HS-5 (cell line): ENCODE data around the gene AP3M1.
"Not testable (repeated sequence)": the region's sequence is repeated elsewhere in the genome, so short reads cannot be mapped to it uniquely, and the experiment has no call there.

Experiments used
- DNase-seq: peaks from one replicate; pipeline ENCODE4 v3.0.0-alpha.2; 2012; ENCODE audit warnings: low read depth

AP3M1 gene, protein sequence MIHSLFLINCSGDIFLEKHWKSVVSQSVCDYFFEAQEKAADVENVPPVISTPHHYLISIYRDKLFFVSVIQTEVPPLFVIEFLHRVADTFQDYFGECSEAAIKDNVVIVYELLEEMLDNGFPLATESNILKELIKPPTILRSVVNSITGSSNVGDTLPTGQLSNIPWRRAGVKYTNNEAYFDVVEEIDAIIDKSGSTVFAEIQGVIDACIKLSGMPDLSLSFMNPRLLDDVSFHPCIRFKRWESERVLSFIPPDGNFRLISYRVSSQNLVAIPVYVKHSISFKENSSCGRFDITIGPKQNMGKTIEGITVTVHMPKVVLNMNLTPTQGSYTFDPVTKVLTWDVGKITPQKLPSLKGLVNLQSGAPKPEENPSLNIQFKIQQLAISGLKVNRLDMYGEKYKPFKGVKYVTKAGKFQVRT

DNA sequence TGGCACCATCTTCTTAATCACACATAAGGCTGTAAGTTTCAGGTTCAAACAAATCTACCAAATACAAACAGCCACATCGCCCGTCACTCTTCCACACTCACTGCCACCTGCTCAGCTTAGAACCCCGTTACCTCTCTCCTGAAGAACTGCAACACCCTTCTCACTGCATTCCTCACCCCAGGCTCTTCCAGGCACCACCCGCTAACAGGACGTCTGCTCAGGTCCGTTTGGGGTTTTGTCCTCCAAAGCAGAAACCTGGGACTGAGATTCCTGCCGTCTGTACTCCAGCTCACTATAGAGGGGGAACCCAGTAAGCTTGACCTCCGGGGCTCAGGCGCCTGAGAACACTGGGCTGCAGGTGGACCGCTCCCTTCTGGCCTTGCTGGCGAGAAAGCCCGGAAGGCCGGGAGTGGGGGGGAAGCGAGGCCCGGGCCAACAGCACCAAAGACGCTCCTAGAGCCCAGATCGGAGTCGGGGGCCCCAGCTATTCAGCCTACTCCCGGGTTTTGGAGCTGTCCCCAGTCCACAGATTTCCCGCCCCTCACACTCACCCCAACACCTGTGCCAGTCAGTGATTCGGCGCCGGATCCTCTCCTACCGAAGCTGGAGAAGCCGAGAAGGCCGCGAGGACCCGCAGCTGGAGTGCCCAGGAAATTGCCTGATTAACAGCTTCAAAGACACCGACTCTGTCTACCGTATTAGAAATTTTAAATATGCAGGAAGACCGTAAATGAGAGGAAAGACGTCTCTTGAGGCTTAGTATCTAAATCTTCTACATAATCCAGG lies at the start of gene AP3M1:
AP3M1 (minus strand) TSS at position 625 of the 786 bp plus-strand sequence. CDS start 12,449 bp downstream, outside the sequence.
- DNase-seq = no peak

DNA sequence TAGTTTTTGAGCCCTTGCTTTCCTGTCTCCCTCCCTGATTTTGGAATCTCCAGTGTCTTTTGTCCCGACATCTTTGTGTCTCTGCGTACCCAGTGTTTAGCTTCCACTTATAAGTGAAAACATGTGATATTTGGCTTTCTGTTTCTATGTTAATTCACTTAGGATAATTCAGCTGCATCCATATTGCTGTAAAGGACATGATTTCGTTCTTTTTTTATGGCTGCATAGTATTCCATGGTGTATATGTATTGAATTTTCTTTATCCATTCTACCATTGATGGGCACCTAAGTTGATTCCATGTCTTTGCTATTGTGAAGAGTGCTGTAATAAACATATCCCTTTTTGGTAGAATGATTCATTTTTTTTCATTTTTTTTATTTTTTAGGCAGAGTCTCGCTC lies 48.7 kb upstream of the AP3M1 start:
- DNase-seq = no peak

DNA sequence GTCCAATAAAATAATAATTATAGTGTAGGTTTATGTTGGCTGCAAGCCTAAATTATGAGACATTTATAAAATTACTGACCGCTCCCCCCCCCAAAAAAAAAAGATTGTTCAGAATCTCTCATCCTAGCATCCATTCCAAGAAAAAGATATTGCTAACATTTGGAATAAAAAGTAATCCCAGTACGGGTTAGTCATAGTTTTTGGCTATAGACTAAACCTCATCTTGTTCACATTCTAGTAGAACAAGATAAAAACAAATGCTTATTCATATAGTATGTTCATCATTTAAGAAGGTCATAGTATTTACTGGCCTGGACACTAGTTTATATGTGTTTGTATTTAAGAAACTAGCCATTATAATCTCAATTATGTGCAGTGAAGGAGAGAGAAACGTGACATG lies 44.4 kb upstream of the AP3M1 start:
- no peak for DNase-seq

DNA sequence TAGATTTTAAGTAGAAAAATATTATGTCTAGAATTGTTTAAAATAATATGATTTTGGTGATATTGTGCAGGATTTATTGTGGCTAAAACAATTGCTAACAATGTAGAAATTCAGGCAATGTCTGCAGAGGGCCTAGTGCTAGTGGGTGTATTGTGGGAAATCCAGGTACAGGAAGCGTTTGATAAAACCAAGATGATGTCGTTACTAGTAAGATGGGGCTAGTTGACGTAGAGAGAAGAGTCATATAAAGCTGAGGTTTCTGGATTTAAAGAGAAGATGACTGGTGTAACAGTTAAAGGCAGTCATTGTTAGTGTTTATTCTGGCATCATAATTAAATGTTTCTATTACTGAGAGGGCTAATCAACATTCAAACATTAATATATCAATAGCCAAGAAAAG lies 43.9 kb upstream of the AP3M1 start:
- DNase-seq = no peak

DNA sequence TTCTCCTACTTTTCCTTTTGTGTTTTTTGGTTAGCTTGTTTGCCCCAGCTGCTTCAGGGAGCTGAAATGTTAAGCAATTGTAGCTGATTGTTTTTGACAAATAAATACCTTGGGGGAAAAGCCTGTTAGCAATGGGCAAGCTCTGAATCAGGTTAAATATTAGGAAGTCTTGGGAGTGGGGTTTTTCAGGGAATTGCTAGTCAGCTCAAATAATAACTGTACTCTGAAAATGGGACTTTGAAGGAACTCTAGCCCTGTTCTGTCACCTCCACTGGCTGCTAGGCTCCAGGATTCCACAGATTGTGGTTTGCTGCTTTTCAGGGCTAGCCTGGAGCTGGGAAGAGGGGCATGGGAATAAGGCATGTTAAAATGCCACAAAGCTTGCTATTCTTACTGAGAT lies 39.9 kb upstream of the AP3M1 start:
- no peak for DNase-seq

DNA sequence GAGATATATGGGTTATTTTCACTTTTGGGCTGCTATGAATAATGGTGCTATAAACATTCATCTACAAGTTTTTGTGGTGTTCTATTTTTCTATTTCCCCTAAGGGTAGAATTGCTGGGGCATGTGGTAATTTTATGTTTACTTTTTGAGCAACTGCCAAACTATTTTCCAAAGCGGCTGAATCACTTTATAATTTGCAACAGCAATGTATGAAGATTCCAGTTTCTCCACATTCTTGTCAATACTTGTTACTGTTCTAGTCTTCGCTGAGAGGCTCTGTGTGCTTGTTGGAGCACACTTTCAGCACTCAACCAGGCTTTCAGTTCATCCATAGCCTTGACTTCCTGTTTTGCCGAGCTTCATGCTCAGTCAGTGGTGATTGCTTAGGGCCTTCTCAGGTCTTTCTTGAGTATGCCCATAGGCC lies 39.4 kb upstream of the AP3M1 start:
- DNase-seq = peak; percentile 91

DNA sequence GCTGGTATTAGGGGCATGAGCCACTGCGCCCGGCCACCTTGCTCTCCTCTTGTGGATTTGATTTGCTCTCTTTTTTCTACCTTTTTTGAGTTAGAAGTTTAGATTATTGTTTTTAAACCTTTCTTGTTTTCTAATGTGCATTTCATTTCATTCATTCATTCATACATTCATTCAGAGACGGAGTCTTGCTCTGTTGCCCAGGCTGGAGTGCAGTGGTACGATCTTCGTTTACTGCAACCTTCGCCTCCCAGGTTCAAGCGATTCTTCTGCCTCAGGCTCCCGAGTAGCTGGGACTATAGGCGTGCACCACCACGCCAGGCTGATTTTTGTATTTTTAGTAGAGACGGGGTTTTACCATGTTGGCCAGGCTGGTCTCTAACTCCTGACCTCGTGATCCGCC lies 38.0 kb upstream of the AP3M1 start:
- not testable (repeated sequence) for DNase-seq

DNA sequence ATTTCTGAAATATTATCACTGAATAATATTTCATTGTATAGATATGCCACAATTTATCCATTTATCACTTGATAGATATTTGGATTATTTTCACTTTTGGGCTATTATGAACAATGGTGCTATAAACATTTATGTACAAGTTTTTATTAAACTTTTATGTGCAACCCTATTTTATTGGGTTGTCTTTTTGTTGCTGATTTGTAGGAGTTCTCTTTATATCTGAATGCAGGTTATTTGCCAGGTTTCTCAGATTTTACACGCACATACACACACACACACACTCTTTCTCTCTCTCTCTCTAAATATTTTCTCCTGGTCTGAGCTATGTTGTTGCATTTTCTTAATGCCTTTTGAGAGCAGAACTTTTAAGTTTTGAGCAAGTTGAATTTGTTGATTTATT lies 36.6 kb upstream of the AP3M1 start:
- DNase-seq = no peak

DNA sequence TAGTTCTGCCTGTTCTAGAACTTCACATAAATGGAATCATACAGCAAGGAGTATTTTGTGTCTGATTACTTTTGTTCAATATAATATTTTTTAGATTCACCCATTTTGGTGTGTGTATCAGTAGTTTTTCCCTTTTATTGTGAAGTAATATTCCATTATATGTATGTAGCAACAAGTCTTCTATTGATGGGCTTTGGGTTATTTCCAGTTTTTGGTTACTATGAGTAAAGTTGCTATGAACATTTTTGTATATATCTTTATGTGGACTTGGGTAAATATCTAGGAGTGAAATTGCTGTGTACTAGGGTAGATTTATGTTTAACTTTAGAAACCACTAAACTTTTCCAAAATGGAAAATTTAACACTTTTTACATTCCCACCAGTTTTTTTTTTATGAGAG lies 36.0 kb upstream of the AP3M1 start:
- no peak for DNase-seq

DNA sequence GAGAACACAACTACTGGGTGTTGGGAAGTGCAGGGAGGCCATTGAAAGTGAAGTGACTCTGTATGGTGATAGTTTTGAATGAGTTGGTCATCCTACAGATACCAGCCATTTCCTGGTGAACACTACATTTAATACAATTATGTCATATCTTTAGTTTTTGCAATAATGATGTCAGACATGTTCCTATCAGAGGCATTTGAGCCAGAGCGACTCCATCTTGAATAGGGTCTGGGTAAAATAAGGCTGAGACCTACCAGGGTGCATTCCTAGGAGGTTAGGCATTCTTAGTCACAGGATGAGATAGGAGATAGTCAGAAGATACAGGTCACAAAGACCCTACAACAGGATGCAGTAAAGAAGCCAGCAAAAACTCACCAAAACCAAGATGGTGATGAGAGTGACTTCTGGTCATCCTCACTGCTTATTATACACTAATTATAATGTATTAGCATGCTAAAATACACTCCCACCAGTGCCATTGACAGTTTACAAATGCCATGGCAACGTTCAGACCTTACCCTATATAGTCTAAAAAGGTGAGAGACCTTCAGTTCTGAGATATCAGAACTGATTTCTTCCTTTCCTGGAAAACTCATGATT lies 28.6 kb upstream of the AP3M1 start:
- no peak for DNase-seq

DNA sequence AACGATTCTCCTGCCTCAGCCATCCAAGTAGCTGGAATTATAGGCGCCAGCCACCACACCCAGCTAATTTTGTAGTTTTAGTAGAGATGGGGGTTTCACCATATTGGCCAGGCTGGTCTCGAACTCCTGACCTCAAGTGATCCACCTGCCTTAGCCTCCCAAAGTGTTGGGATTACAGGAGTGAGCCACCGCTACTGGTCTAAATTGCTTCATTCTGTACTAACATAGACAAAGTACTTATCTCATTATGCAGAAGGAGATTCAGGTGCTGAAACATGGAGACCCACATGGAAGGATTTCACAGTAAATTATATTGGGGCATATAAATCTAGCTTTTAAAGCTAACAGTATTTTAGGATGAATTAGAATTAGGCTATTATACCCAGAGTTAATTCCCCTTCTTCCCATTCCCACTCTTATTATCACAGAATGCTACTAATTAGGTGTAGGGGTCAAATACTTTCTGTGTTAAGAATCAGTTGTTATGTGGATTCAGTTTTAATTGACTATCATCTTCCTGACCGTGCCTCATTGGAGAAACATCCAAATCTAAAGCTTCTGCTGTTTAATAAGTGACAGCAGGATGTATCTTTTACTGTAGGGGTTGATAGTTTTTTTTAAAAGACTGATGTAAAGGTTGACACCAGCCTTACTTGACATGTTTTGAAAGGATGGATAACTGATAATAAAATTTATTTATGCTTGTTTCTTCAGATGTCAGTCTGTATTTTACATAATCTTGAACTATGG lies 27.6 kb upstream of the AP3M1 start:
- no peak for DNase-seq

DNA sequence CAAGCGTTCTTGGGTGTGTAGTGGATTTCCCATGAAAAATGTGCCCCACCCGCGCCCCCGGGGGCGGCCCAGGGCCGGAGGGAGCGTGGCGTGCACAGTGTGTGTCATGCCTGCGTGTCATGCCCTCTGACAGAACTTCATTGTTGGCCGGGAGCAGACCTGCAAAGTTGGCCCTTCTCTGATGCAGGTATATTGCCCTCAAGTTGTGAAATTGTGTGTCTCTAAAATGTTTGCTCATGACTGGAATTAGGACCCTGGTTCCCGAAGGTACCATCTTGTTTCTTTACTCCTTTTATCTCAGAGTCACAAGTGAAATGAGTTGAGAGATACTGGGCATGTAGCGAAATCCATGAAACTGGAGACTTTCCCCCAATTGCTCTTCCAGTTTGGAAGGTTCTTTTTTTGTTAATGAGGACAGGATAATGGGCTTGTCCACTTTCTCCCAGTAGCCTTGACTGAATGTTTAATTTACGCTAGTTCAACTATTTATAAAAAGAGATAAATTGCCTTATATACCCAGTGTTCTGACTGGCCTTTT lies 26.6 kb upstream of the AP3M1 start:
- no peak for DNase-seq

DNA sequence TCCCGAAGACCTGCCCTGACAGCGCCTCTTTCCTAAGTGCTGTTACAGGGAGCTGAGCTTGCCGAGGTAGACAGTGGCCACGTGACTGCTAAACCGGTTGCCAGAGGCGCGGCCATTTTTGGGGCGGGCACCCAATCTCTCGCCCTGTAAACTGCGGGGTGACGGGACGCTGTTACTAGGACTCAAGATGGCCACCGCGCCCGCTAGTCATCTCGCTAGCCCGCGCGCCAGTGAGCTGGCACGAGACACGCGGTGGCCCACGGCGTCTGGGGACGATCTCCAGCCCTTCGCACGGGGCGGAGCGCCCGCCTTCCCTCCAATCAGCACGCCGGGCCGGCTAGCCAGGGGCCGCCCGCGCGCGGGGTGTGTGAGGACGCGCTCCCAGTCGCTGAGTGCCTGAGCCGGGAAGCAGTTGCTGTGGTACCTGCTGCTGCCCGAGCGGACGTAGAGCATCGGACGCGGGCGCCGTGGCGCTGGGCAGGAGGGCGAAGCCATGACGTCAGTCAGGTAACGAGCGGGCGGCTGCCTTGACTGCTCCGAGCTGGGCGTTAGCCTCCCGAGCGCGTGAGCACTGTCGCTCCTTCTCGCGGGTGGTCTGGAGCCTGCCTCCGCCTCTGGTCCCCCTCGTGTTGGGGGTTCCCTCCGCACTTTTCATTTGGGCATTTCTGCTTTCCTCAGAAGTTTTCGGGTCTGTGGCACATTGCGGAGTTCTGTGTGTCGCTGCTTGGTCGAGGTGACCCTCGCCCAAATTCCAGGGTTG lies 25.9 kb upstream of the AP3M1 start:
- peak; percentile 87 for DNase-seq

DNA sequence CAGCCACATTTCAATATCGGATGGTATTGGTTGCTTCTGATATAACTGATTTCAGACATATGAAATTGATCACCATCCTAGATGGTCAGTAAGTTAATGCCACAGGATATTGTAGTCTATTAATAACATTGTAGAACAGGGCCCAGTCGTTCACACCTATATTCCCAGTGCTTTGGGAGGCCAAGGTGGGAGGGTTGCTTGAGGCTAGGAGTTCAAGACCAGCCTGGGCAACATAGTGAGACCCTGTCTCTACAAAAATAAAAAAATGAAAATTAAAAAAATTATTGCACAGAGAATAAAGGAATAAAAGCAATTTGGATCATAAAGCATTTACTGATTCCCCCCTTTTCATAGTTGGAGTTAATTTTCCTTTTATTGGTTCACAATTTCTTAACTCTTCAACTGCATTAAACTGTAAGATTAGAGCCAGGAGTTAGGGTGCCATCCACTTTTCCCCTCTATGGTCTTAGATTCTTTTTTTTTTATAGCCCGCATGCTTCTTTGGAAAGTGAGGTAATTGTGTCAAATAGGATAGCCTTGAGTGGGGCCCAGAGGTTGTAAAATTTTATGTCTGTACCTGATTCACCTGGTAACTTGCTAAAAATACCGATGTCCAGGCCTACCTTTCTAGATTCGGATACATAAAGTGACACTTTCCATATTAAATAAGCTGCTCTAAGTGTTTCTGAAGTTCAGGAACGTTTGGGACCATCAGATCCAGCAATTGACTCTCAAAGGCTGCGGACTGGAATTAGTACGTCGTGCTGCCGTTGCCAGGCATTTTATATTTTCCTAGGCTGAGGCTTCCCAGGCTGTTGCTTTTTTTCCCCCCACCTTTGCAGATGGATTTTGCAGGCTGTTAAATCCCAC lies 25.1 kb upstream of the AP3M1 start:
- DNase-seq = no peak

DNA sequence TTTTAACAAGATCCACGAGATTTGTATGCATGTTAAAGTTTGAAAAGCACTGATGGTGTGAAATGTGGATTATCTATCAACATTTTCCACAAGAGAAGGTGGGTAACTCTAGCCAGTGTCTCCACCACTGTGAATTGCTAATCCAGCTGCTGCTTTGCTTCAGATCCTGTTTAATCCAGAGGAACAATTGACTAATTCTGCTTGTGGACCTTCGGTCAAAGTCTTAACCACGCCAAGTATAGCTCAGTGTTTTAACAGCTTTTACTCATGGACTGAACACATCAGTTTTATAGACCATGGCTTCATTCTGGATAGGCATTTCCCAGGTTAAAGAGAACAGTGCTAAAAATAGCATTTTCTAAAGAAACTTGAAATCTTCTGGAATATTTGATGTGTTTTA lies 23.9 kb upstream of the AP3M1 start:
- DNase-seq = no peak

DNA sequence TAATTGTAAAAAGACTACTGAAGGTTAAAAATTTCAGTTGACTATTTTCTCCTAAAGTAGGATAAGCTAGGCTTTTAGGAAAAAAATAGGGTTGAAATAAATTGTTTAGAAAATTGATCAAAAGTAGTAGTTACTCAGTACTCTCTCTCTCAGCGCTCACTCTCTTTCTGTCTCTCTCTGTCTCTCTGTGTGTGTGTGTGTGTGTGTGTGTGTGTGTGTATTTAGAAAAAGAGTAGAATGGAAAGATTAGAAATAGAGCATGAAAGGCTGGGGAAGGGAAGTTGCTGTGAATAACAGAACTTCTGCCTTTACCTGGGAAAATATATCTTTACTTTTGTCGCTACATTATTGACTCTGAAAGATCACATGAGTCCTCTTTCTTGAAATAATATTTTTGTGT lies 21.0 kb upstream of the AP3M1 start:
- no peak for DNase-seq

DNA sequence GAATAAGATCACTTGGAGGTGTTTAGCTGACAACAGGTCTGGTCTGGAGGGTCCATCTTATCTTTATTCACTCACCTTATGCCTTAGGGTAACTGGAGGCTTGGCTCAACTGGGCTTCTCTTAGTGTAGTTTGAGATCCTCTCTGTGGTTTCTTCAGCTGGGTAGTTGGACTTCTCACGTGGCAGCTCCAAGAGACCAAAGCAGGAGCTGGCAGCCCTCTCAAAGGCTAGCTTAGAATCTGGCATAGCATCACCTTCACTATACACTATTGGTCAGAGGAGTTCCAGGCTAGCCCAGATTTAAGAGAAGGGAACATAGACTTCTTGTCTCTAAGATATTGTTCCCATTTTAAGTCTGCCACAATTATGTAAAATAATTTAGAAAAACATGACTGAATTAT lies 16.8 kb upstream of the AP3M1 start:
- no peak for DNase-seq

DNA sequence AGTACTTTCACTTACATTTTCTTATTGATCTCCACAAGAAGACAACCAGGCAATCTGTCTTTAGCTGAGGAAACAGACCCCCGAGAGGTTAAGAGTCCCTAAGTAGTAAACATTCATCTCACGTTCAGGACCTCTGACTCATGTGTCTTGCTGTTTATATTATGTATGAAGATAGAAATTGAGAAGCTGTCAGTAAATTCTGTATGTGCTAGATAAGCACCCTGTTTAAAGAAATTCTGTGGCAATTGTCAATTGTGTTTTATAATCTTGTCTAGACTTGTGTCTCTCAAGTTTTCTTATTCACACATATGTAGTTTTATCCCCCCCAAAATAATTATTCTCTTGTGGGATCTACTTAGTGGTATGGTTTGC lies 14.9 kb upstream of the AP3M1 start:
- DNase-seq = no peak

DNA sequence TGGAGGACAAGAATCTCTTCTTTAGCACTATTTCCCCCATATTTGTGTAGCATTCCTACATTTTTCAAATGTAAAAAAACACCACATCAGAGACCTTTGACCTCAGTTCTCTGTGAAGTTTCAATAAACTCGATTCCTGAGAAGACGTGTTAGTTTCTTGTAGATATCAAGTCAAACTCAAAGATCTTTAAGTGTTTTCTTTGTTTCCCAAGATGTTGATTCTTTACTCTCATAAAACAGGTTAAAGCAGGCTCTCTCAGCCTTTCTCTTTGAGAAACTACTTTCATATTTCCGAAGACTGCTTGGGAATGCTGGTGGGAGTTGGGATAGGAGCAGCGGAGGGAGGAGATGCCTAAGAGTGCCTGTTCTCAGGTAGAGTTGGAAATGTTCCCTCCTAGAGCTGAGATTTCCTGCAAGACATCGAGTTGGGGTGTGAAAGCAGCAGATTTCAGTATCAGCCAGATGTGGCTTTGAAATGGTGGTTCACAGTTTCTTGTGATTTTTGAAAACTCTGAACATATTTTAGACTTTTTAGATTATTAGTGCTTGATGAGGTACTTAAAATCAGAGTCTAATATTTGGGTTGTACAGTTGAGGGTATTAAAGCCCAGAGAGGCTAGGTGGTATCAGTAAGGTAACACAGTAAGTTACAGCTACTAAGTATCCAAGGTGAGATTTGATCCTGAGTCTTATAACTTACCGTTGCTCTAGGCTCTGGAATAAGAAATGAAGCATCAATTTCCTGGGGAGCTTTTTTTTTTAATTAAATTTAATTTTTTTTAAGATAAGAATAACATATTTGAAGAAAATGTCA lies 14.3 kb upstream of the AP3M1 start:
- no peak for DNase-seq
